H1 (cell line): ENCODE results near the gene TRAPPC2L. TPM values are rescaled to one million over a fixed set of nuclear protein-coding genes. Genes with fewer than 3 reads are reported as not detected.

Source experiments
- CTCF ChIA-PET: fragments of 300-600 bp; sonication (Branson Sonifier 250); formaldehyde crosslinking; loops from one replicate; lab custom pipeline; 2021; ENCODE audit not compliant: partially characterized antibody; lab: Charles Lee
- POLR2A ChIA-PET: fragments of 300-600 bp; sonication (Branson Sonifier 250); formaldehyde crosslinking; loops from one replicate; lab custom pipeline; 2021; ENCODE audit warnings: inconsistent platforms; ENCODE audit not compliant: partially characterized antibody; lab: Charles Lee
- DNase-seq, 2 experiments: peaks; one replicate each; pipeline versions ENCODE4 v3.0.0 to v3.0.0-alpha.2; 2010 to 2022; ENCODE audit warnings: low spot score in 2 of 2, low read depth in 1 of 2, mixed read lengths in 1 of 2
- FAIRE-seq: peaks from 2 replicates; lab custom pipeline; 2011; peaks lifted over from hg19 to GRCh38; lab: Jason Lieb, UNC
- H2AFZ ChIP-seq: 2 replicates; pipeline ENCODE4 v1.8.1; 2012; ENCODE audit warnings: low read length, inconsistent platforms
- H2AK5ac ChIP-seq: 2 replicates; pipeline ENCODE4 v1.6.1; 2013; ENCODE audit warnings: low read depth, low read length
- H2BK120ac ChIP-seq: replicated peaks from 2 replicates; pipeline ENCODE3; 2013; ENCODE audit warnings: low read depth, low read length, inconsistent platforms
- H2BK12ac ChIP-seq: 2 replicates; pipeline ENCODE4 v1.6.1; 2013; ENCODE audit warnings: low read depth, low read length
- H2BK15ac ChIP-seq: 2 replicates; pipeline ENCODE4 v1.6.1; 2013; ENCODE audit warnings: low read length
- H2BK20ac ChIP-seq: 2 replicates; pipeline ENCODE4 v1.6.1; 2013; ENCODE audit warnings: low read length
- H2BK5ac ChIP-seq: 2 replicates; pipeline ENCODE4 v1.6.1; 2013; ENCODE audit warnings: low read depth, low read length
- H3K14ac ChIP-seq: 2 replicates; pipeline ENCODE4 v1.6.1; 2013; ENCODE audit warnings: inconsistent platforms; ENCODE audit not compliant: insufficient read length
- H3K18ac ChIP-seq: 2 replicates; pipeline ENCODE4 v1.6.1; 2013; ENCODE audit warnings: low read length; ENCODE audit errors: extremely low read depth
- H3K23ac ChIP-seq: 2 replicates; pipeline ENCODE4 v1.6.1; 2013; ENCODE audit warnings: inconsistent platforms; ENCODE audit not compliant: insufficient read length
- H3K23me2 ChIP-seq: 2 replicates; pipeline ENCODE4 v1.6.1; 2013; ENCODE audit warnings: low read depth, low read length
- H3K27ac ChIP-seq: 2 replicates; pipeline ENCODE4 v1.6.1; 2011; ENCODE audit warnings: low read depth, low read length, inconsistent platforms
- H3K27me3 ChIP-seq, 4 experiments: replicated peaks in 1 of 4; 1 replicate in 1 of 4; 2 replicates in 3 of 4; pipeline versions ENCODE4 v1.6.1 to v1.8.1; 2011 to 2013; ENCODE audit warnings: low read length in 3 of 4, mild to moderate bottlenecking in 3 of 4, inconsistent platforms in 2 of 4, mixed read lengths in 2 of 4, moderate library complexity in 1 of 4; ENCODE audit not compliant: control insufficient read depth in 3 of 4, insufficient read depth in 3 of 4; ENCODE audit errors: extremely low read depth in 1 of 4
- H3K36me3 ChIP-seq, 4 experiments: 2 replicates each; pipeline versions ENCODE4 v1.6.1 to v1.8.1; 2011 to 2013; ENCODE audit warnings: mild to moderate bottlenecking in 4 of 4, low read length in 3 of 4, moderate library complexity in 2 of 4, control low read depth in 1 of 4, inconsistent platforms in 1 of 4; ENCODE audit not compliant: insufficient read depth in 4 of 4, control insufficient read depth in 2 of 4
- H3K4ac ChIP-seq: replicated peaks from 2 replicates; pipeline ENCODE3; 2013; ENCODE audit warnings: low read length, low read depth, mixed read lengths, inconsistent platforms; ENCODE audit not compliant: insufficient read length
- H3K4me1 ChIP-seq, 4 experiments: replicated peaks in 1 of 4; 1 replicate in 1 of 4; 2 replicates in 3 of 4; pipeline versions ENCODE4 v1.6.1 to v1.8.1; 2011 to 2013; ENCODE audit warnings: low read length in 3 of 4, inconsistent platforms in 2 of 4, mixed read lengths in 1 of 4; ENCODE audit not compliant: insufficient read depth in 4 of 4, control insufficient read depth in 3 of 4
- H3K4me2 ChIP-seq, 2 experiments: 2 replicates each; pipeline versions ENCODE4 v1.6.1 to v1.8.1; 2011 to 2013; ENCODE audit warnings: low read depth in 2 of 2, low read length in 2 of 2, control low read depth in 1 of 2, inconsistent platforms in 1 of 2, mild to moderate bottlenecking in 1 of 2; ENCODE audit not compliant: insufficient read depth in 1 of 2
- H3K4me3 ChIP-seq, 4 experiments: fragments of 200-600, 300-600 bp in 1 of 4; sonication (generic), shearing (Covaris generic), sonication (Bioruptor Twin) in 1 of 4; 2 replicates each; pipeline versions ENCODE4 v1.5.1 to v1.8.1; 2011 to 2016; ENCODE audit warnings: low read length in 4 of 4, low read depth in 3 of 4, control low read depth in 2 of 4, inconsistent platforms in 2 of 4, mild to moderate bottlenecking in 2 of 4, mixed read lengths in 1 of 4, moderate library complexity in 1 of 4; ENCODE audit not compliant: insufficient read depth in 2 of 4; ENCODE audit errors: extremely low read depth in 1 of 4
- H3K56ac ChIP-seq: replicated peaks from 2 replicates; pipeline ENCODE3; 2013; ENCODE audit warnings: low read depth, mild to moderate bottlenecking, mixed read lengths, low read length, inconsistent platforms; ENCODE audit not compliant: insufficient read length
- H3K79me1 ChIP-seq: 2 replicates; pipeline ENCODE4 v1.6.1; 2013; ENCODE audit warnings: low read depth, low read length, control low read depth
- H3K79me2 ChIP-seq, 2 experiments: 2 replicates each; pipeline versions ENCODE4 v1.6.1 to v1.8.1; 2012 to 2013; ENCODE audit warnings: low read length in 2 of 2, mild to moderate bottlenecking in 2 of 2, inconsistent platforms in 1 of 2; ENCODE audit not compliant: insufficient read depth in 2 of 2, control insufficient read depth in 1 of 2
- H3K9ac ChIP-seq, 4 experiments: replicated peaks in 1 of 4; 1 replicate in 1 of 4; 2 replicates in 3 of 4; pipeline versions ENCODE4 v1.6.1 to v1.8.1; 2011 to 2013; ENCODE audit warnings: low read depth in 3 of 4, low read length in 3 of 4, control low read depth in 2 of 4, mild to moderate bottlenecking in 2 of 4, moderate library complexity in 2 of 4, inconsistent platforms in 1 of 4; ENCODE audit errors: extremely low read depth in 1 of 4
- H3K9me3 ChIP-seq, 2 experiments: 2 replicates each; pipeline versions ENCODE4 v1.6.1 to v1.8.1; 2012 to 2013; ENCODE audit warnings: mild to moderate bottlenecking in 2 of 2, moderate library complexity in 2 of 2, control low read depth in 1 of 2, inconsistent platforms in 1 of 2, low read depth in 1 of 2, low read length in 1 of 2, mixed read lengths in 1 of 2; ENCODE audit not compliant: insufficient read depth in 2 of 2
- H4K20me1 ChIP-seq, 2 experiments: replicated peaks in 1 of 2; 2 replicates each; pipeline versions ENCODE3 to v1.8.1; 2011 to 2013; ENCODE audit warnings: inconsistent platforms in 2 of 2, low read length in 2 of 2, mild to moderate bottlenecking in 1 of 2; ENCODE audit not compliant: insufficient read depth in 2 of 2, control insufficient read depth in 1 of 2
- H4K5ac ChIP-seq: 2 replicates; pipeline ENCODE4 v1.6.1; 2013; ENCODE audit warnings: low read length, low read depth, mixed read lengths, inconsistent platforms; ENCODE audit not compliant: insufficient read length
- H4K8ac ChIP-seq: 2 replicates; pipeline ENCODE4 v1.8.0; 2013; ENCODE audit warnings: mild to moderate bottlenecking, moderate library complexity, low read length, inconsistent platforms; ENCODE audit not compliant: insufficient read depth; ENCODE audit errors: extremely low read depth
- H4K91ac ChIP-seq: replicated peaks from 2 replicates; pipeline ENCODE3; 2013; ENCODE audit warnings: low read length, mixed read lengths, inconsistent platforms; ENCODE audit not compliant: insufficient read length
- BACH1 ChIP-seq: IDR thresholded peaks from 2 replicates; pipeline ENCODE4 v1.6.1; 2012; ENCODE audit warnings: low read length, improper control_type of control experiment
- CTCF ChIP-seq, 3 experiments: IDR thresholded peaks; 1 replicate in 2 of 3; 2 replicates in 1 of 3; pipeline versions ENCODE4 v1.5.1 to v1.6.1; 2011; ENCODE audit warnings: low read length in 3 of 3, mild to moderate bottlenecking in 3 of 3, inconsistent platforms in 2 of 3, low read depth in 1 of 3, moderate library complexity in 1 of 3; ENCODE audit not compliant: insufficient read depth in 1 of 3; ENCODE audit errors: control extremely low read depth in 1 of 3
- KDM4A ChIP-seq: IDR thresholded peaks from one replicate; pipeline ENCODE4 v1.7.1; 2012; ENCODE audit warnings: low read depth, mild to moderate bottlenecking, moderate library complexity, low read length, inconsistent platforms; ENCODE audit not compliant: severe bottlenecking
- MAFK ChIP-seq: IDR thresholded peaks from 2 replicates; pipeline ENCODE4 v1.6.1; 2012; ENCODE audit warnings: low read depth, mild to moderate bottlenecking, improper control_type of control experiment, low read length
- MAX ChIP-seq: IDR thresholded peaks from 2 replicates; pipeline ENCODE4 v1.6.1; 2012; ENCODE audit warnings: inconsistent platforms
- RBBP5 ChIP-seq: IDR thresholded peaks from 2 replicates; pipeline ENCODE4 v1.7.1; 2012; ENCODE audit warnings: low read depth, mild to moderate bottlenecking, inconsistent platforms, low read length, moderate library complexity, borderline replicate concordance
- RNF2 ChIP-seq: fragments of 200-900, 300-1000 bp; sonication (generic); IDR thresholded peaks from 2 replicates; pipeline ENCODE4 v1.7.1; 2016; ENCODE audit warnings: borderline replicate concordance, low read depth, mild to moderate bottlenecking, antibody characterized with exemption, low read length; ENCODE audit not compliant: poor library complexity, severe bottlenecking; ENCODE audit errors: missing control alignments
- TCF12 ChIP-seq: IDR thresholded peaks from 2 replicates; pipeline ENCODE4 v1.6.1; 2011; ENCODE audit warnings: low read depth, mild to moderate bottlenecking, low read length
- WGBS, 2 experiments: shearing (Covaris generic) in 1 of 2; methylation state at CpG; one replicate each; pipeline versions ENCODE4 v1.1.6 to v1.1.7; 2013 to 2015; ENCODE audit warnings: low lambda C conversion rate in 2 of 2, mixed read lengths in 2 of 2, inconsistent platforms in 1 of 2, low coverage in 1 of 2, missing lambda C conversion rate in 1 of 2; ENCODE audit not compliant: insufficient replicate concordance in 2 of 2, insufficient coverage in 1 of 2, insufficient read length in 1 of 2; ENCODE audit errors: extremely low coverage in 1 of 2, missing lambda C conversion rate in 1 of 2; 5-methylcytosine and 5-hydroxymethylcytosine counted together
- polyA plus RNA-seq, 7 experiments: library from polyadenylated mRNA; depleted of rRNA in 3 of 7; stranded (reverse) in 5 of 7; unstranded in 2 of 7; fragments of >200 nt in 5 of 7; fragments of 200-250 nt in 2 of 7; gene quantifications; 1 replicate in 5 of 7; 2 replicates in 1 of 7; 4 replicates in 1 of 7; pipeline versions ENCODE4 v1.2.1 to v1.2.3, GENCODE V29; 2011 to 2013; ENCODE audit warnings: missing spikeins in 2 of 7, mixed read lengths in 2 of 7
- total RNA-seq: library from RNA; stranded (reverse); fragmentation: NEBNext Ultra II Directional; extraction: Animal tissue kit (Norgen Biotek cat#: 25700); gene quantifications from 2 replicates; pipeline ENCODE4 v1.2.1, GENCODE V29; 2021

Gene TRAPPC2L
- total and polyA plus RNA-seq, 2 of the 8 experiments (the other 6 are each of a cell fraction or from before 2014, with no cell fraction given) = 98.7 to 133 TPM

- Histone ChIP-seq H2BK5ac (peak overlapping the region; percentile 54; the same call in 1 of the 2 replicates), H2BK12ac (no peak overlapping the region), H3K14ac (no peak overlapping the region), H2AK5ac (no peak overlapping the region), H3K23ac (no peak overlapping the region), H3K56ac (no peak overlapping the region), H3K4me2 (no peak overlapping the region), H3K79me1 (no peaks in the 10 kb centered on the region), H3K18ac (no peak overlapping the region), H4K8ac (no peak overlapping the region), H4K5ac (no peak overlapping the region), H4K91ac (no peak overlapping the region), H2BK120ac (no peak overlapping the region), H3K4me3 (no peak overlapping the region), H3K9ac (no peak overlapping the region), H3K79me2 (peaks cover 0 to 4% of the 10 kb centered on the region in 2 experiments; a peak in 2 of 4 replicates), H3K27me3 (no peaks in the 10 kb centered on the region), H3K23me2 (peaks cover 4% of the 10 kb centered on the region; the same call in 1 of the 2 replicates), H2BK15ac (no peak overlapping the region), H3K27ac (no peak overlapping the region), H3K9me3 (no peaks in the 10 kb centered on the region), H3K4me1 (peaks cover 0 to 4% (median 0%) of the 10 kb centered on the region in 4 experiments; a peak in 2 of 7 replicates), H3K4ac (no peak overlapping the region), H4K20me1 (peaks cover 0 to 3% of the 10 kb centered on the region in 2 experiments), H3K36me3 (no peaks in the 10 kb centered on the region), H2AFZ (no peak overlapping the region), H2BK20ac (no peak overlapping the region)
- DNase-seq (peak in 1 of 2 experiments; percentile 91), FAIRE-seq (no peak)
- WGBS, 2 experiments = 74% methylated on average over 16 of the region's 19 CpGs; no CpG with 5 or more reads in 1 of the 2 experiments
- CTCF ChIA-PET = interaction anchor here (0.6 to 5.7 kb wide), 30 partner anchors 10 to 409 kb away, joined by 3 to 29 read pairs (median 4); partner anchors contain the start of genes GALNS and TRAPPC2L
- POLR2A ChIA-PET = interaction anchor here (1.1 to 9.0 kb wide), 3 partner anchors 6 to 37 kb away, joined by 3 to 77 read pairs (median 3); partner anchors contain the start of gene APRT
- TF ChIP-seq KDM4A = no peak
- TF ChIP-seq RBBP5 = no peak
- peak; percentile 31; the same call in 1 of the 2 replicates for TF ChIP-seq MAFK
- TF ChIP-seq RNF2 = no peak
- 0 out of 2 replicates have a peak, but pooled peaks have one; percentile 43 for TF ChIP-seq BACH1
- TF ChIP-seq CTCF (IDR thresholded peaks at IDR 0.05; ENCODE audit: control extremely low read depth in 1 of 3, insufficient read depth in 1 of 3, low read depth in 1 of 3, low read length in 3 of 3) = peak in 2 of 3 experiments; percentile 85 to 92; a peak in 3 of 4 replicates
- peak; percentile 47 for TF ChIP-seq MAX
- TF ChIP-seq TCF12 = peak; percentile 78; the same call in 1 of the 2 replicates
Measured at GRCh38 chr16:88815901-88816589, 40.9 kb upstream of the TRAPPC2L start.
